SK-N-MC (cell line): ENCODE data around the gene NFE2L1.

Source experiments
- DNase-seq: peaks from one replicate; pipeline ENCODE4 v3.0.0-alpha.2; 2011; ENCODE audit warnings: low read depth, low spot score
- H3K27ac ChIP-seq: fragments of 200-600 bp; sonication (generic); 2 replicates; pipeline ENCODE4 v1.5.1; 2016; ENCODE audit warnings: mixed run types
- H3K36me3 ChIP-seq: fragments of 200-600 bp; sonication (generic); 2 replicates; pipeline ENCODE4 v1.6.1; 2017; ENCODE audit warnings: antibody characterized with exemption, low read length, mixed read lengths; ENCODE audit not compliant: insufficient read depth
- H3K4me3 ChIP-seq: fragments of 200-600 bp; sonication (generic); 2 replicates; pipeline ENCODE4 v1.5.1; 2016
- H3K9ac ChIP-seq: fragments of 200-600 bp; sonication (generic); 2 replicates; pipeline ENCODE4 v1.8.0; 2017; ENCODE audit warnings: mixed run types, mixed read lengths; ENCODE audit not compliant: insufficient read length
- H3K9me3 ChIP-seq: fragments of 200-600 bp; sonication (generic); 2 replicates; pipeline ENCODE4 v1.6.1; 2017; ENCODE audit warnings: low read depth, mild to moderate bottlenecking, antibody characterized with exemption, low read length, moderate library complexity, mixed read lengths
- EZH2 ChIP-seq: fragments of 200-600 bp; sonication (generic); IDR thresholded peaks from one replicate; pipeline ENCODE4 v1.6.1; 2017; ENCODE audit warnings: antibody characterized with exemption
- FOXP2 ChIP-seq: optimal IDR thresholded peaks from 2 replicates; pipeline ENCODE3; 2011; ENCODE audit warnings: mild to moderate bottlenecking, moderate library complexity; ENCODE audit not compliant: insufficient read depth; ENCODE audit errors: extremely low read length, control extremely low read depth
- POLR2AphosphoS5 ChIP-seq: IDR thresholded peaks from 2 replicates; pipeline ENCODE4 v1.6.1; 2012; ENCODE audit warnings: mild to moderate bottlenecking, low read depth, low read length, borderline replicate concordance

Gene NFE2L1

DNA sequence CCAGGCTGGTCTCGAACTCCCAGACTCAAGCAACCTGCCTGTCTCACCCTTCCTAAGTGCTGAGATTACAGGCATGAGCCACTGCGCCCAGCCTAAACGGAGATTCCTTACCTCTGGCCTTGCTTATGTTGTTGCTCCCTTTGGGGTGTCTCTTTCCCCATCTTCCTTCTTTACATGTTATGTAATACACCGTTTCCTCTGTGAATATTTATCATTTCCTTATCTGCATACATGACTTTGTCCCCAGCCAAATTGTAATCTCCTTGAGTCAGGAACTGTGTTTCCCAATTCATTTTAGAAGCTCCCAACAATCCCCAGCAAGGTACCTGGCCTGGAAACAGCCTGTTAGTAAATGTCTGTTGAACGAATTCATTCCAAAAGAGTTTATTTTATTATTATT, 26.2 kb upstream of the NFE2L1 start:
- no peak overlapping the region for H3K9ac ChIP-seq
- no peak overlapping the region for H3K4me3 ChIP-seq
- no peaks in the 10 kb centered on the region for H3K9me3 ChIP-seq
- H3K27ac ChIP-seq = no peak overlapping the region
- DNase-seq = no peak
- no peak for TF ChIP-seq POLR2AphosphoS5
- TF ChIP-seq EZH2 = no peak
- no peaks in the 10 kb centered on the region for H3K36me3 ChIP-seq

DNA sequence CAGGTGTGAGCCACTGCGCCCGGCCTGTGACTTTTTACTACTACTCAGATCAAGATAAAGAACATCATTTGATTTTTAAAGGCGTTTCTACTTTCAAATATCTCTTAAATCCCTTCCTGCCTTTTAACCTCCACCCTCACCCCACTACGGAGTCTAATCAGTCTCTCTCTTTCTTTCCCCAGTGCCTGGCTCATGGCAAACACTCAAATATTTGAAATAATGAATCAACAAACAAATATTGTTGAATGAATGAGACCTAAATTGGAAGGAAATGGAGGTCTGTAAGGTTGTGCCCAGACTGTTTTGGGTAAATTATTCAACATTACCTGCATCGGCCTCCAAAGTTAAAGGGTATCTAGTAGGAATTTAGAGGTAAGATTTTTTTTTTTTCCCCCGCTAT, 25.3 kb upstream of the NFE2L1 start:
- Histone ChIP-seq H3K9me3 (no peaks in the 10 kb centered on the region), H3K36me3 (no peaks in the 10 kb centered on the region), H3K9ac (no peak overlapping the region), H3K27ac (no peak overlapping the region), H3K4me3 (peak overlapping the region; percentile 94)
- no peak for TF ChIP-seq FOXP2
- TF ChIP-seq EZH2 = no peak
- no peak for TF ChIP-seq POLR2AphosphoS5
- no peak for DNase-seq

DNA sequence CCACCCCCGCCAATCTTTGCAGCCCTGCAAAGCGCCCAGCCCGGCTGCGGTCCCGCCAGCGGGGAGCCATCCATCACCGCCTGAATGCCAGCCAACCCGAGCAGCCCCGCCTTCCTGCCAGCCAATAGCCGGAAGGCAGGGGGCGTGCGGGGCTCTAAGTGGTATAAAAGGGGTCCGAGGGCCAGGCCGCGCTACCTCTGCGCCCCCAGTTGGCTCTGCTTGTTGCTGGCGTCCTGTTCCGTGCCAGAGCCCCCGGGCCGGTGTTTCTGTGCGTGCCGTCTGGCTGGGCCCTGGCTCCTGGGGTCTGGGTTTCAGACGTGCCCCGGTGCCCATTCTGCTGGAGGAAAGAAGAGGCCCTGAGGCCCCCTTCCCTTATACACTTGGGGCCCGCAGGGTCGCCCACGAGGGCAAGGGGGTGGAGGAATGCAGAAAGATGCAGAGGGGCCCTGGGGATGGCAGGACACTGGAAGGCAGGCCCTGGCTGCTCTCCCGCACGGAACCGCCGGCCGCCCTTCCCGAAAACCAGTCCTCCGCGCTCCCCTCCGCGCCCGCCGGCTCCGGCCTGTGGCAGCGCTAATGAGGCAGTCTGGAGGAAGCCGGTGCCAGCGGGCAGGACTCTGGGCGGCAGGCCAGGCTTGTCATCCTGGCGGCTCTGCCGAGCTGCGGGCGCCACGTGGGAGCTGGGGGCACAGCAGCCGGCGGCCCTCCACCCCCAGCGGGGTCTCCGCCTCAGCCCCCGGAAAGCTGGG, 24.6 kb upstream of the NFE2L1 start:
- peak overlapping the region; percentile 94 for H3K4me3 ChIP-seq
- H3K27ac ChIP-seq = no peak overlapping the region
- no peaks in the 10 kb centered on the region for H3K9me3 ChIP-seq
- H3K36me3 ChIP-seq = no peaks in the 10 kb centered on the region
- H3K9ac ChIP-seq = no peak overlapping the region
- no peak for DNase-seq
- TF ChIP-seq POLR2AphosphoS5 (peak; percentile 72; the same call in 1 of the 2 replicates), EZH2 (no peak), FOXP2 (no peak)

DNA sequence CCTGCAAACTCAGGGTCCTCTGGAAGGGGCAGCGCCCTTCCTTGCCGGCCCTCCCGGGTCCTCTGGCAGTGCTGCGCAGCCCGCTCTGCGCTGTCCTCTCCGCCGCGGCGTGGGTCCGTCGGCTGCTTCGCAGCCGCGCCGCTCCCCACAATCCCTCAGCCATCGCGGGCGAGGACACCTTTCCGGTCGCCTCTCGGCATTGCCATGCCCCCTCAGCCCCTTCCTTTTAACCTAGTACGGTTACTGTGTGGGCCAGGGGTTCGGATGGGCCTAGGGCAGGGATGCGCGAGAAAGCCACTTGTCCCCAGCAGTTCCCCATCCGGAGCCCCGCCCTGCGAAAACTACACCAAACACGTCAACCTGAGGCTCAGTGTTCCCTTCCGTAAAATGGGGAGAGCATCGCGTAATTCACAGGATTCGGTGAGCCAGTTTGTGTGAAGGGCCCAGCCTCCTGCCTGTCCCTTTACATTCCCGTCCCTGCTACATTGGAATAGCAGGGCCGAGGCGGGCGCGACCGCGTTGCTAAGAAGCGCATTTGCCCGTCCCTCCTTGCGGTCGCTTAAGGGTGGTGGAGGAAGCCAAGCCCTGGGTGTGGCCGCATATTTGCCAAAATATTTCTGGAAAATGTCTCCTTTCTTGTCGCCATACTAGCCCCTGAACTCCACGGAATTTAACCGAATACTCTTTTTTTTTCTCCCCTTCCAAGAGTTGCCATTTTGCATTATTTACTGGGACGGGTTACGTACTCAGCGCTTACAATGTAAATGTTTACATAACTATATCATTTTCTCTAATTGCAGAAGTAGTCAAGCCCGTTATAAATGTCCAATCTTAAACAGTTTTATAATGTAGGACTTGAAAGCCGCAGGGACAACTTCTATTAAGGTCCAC, 23.8 kb upstream of the NFE2L1 start:
- no peaks in the 10 kb centered on the region for H3K9me3 ChIP-seq
- H3K9ac ChIP-seq = no peak overlapping the region
- DNase-seq = no peak
- H3K4me3 ChIP-seq = peak overlapping the region; percentile 94
- H3K36me3 ChIP-seq = no peaks in the 10 kb centered on the region
- TF ChIP-seq FOXP2 = no peak
- TF ChIP-seq POLR2AphosphoS5 = no peak
- no peak for TF ChIP-seq EZH2
- no peak overlapping the region for H3K27ac ChIP-seq

GRCh38 chr17:48025040-48025903, 22.9 kb upstream of the NFE2L1 start:
- peak; percentile 73 for DNase-seq
- no peak overlapping the region for H3K27ac ChIP-seq
- H3K9ac ChIP-seq = peak overlapping the region; percentile 43
- no peaks in the 10 kb centered on the region for H3K36me3 ChIP-seq
- H3K4me3 ChIP-seq = peak overlapping the region; percentile 94
- H3K9me3 ChIP-seq = no peaks in the 10 kb centered on the region
- TF ChIP-seq EZH2 = no peak
- peak; percentile 89 for TF ChIP-seq FOXP2

GRCh38 chr17:48025904-48026501, 22.2 kb upstream of the NFE2L1 start:
- peak overlapping the region; percentile 94 for H3K4me3 ChIP-seq
- no peak overlapping the region for H3K9ac ChIP-seq
- no peak overlapping the region for H3K27ac ChIP-seq
- TF ChIP-seq EZH2 (no peak), FOXP2 (no peak), POLR2AphosphoS5 (no peak)
- H3K9me3 ChIP-seq = no peaks in the 10 kb centered on the region
- H3K36me3 ChIP-seq = no peaks in the 10 kb centered on the region
- no peak for DNase-seq

DNA sequence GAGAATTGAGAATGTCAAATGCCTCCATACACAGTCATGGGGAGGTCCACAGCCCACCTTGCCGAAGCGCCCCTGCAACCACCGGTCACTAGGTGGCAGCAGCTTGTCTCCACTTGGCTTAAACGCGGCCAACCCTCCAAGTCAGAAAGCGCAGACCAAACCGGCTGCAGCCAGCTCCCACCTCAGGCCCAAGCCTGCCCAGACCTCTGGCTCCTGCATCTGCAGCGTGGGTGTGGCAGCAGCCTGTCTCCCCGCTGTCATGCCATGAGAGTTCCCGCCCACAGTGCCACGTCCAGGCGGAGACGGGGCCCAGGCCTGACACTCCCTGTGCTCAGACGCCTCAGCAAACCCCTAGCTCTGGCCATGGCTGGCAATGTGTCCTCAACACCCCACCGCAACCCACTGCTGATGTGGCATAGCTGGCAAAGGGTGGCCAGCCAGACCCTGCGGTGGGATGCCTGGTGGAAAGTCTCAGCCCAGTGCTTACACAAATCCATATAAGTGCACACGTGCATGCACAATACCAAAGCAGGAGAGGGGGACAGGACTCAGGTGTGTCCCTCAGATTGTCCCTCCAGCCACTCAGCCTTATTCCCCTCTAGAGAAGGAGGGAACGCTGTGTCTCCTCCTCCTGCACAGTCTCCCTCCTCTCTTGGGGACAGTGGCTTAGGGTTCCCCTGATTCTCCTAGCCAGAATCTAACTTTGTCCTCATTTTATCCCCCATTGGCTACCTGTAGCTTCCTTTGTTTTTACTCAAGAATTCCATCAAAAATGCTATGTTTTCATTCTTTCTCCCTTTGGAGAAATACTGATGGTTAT, 21.4 kb upstream of the NFE2L1 start:
- H3K9me3 ChIP-seq = no peaks in the 10 kb centered on the region
- TF ChIP-seq EZH2 (no peak), POLR2AphosphoS5 (no peak), FOXP2 (no peak)
- H3K36me3 ChIP-seq = no peaks in the 10 kb centered on the region
- H3K27ac ChIP-seq = no peak overlapping the region
- no peak overlapping the region for H3K4me3 ChIP-seq
- no peak for DNase-seq
- no peak overlapping the region for H3K9ac ChIP-seq
